ENCODE measurements around the gene PPP1R3E. TPM values are rescaled to one million over a fixed set of nuclear protein-coding genes. Genes with fewer than 3 reads are reported as not detected.
A peak's percentile ranks its signal among the peaks of the same experiment; 100 is the strongest.
"Not testable (repeated sequence)": the region's sequence is repeated elsewhere in the genome, so short reads cannot be mapped to it uniquely, and the experiment has no call there.

The PPP1R3E gene
- total RNA-seq: 6.7 TPM
- long read RNA-seq, partial matches to known transcripts: 1 of 1 reads
- long read RNA-seq, other reads (novel, unspliced or antisense): 0 of 1 reads

GRCh38 chr14:23302290-23303225 is at the start of gene PPP1R3E:
Gene PPP1R3E (minus strand): TSS chr14:23302859. CDS start chr14:23302576, 283 bp downstream.
- intact Hi-C loops (cut with DNase I): no loop called here
- ATAC-seq (ENCODE audit: poor library complexity) (peak; percentile 50), DNase-seq (peak; percentile 84)

DNA sequence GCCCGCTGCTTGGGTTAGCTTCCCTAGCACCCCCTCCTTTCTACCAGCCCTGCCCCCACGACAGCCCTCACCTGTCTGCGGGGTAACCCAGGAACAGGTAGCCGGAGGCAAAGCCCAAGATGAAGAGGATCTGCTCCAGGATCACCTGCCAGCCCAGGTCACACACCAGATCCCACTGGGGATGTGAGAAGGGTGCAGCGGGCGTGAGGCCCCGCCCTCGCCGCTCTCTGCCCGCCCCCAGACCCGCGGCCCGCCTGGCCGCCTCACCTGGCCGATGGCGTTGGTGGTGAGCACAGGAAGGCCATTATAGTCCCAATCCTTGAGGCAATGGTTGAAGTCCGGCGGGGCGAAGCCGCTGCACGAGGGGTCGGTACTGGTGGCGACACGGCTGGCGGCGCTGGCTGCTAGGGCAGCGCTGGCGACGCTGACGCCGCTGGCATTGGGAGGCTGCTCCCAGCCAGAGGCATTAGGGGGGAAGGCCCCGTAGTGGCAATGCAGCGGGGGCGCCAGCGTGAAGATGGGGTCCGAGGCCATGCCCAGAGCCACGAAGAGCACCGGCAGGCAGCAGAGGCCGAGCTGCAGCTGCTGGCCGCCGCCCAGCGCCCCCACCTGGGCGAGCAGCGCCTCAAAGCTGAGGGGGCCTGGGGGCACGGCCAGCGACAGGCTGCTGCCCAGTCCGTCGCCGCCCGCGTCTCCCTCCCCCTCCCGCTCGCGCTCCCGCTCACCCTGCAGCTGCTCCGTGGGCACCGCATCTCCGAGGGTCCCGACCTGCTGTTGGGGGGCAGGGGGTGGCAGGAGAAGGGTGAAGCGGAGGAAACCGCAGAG is 49.2 kb upstream of the PPP1R3E start:
- peak; percentile 45 for ATAC-seq (ENCODE audit: poor library complexity)
- intact Hi-C loops (cut with DNase I): no loop called here
- DNase-seq: no peak

DNA sequence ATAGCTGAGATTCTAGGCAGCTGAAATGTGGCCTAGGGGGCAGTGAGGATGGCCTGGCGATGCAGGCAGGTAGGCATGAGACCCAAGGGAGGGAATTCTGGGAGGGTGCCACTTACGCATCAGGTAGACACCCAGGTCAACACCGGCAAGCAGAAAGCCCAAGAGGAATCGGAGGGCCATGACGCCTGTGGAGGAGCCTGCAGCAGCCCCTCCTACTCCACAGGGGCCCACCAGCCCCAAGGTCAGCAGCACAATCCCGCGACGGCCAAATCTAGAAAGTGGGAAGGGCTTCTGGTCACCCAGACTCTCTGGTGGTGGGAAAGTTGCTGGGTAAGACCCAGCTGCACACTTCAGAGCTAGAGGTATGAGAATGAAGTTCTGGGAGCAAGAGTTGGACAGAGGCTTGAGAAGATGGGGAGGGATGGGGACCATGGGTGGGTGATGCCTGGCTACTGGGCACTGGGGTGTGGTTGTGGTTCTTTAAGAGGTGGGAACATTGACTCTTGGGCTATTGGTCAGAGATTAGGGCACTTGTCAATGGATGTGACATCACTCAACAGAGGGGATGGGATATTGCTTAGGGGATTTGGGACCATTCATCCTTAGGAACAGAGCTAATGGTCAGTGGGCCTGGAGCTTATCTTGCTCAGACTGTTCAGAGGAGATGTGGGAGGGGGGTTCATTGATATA is 46.6 kb upstream of the PPP1R3E start:
- intact Hi-C loops (cut with DNase I): no loop called here
- no peak for ATAC-seq (ENCODE audit: poor library complexity)
- no peak for DNase-seq

DNA sequence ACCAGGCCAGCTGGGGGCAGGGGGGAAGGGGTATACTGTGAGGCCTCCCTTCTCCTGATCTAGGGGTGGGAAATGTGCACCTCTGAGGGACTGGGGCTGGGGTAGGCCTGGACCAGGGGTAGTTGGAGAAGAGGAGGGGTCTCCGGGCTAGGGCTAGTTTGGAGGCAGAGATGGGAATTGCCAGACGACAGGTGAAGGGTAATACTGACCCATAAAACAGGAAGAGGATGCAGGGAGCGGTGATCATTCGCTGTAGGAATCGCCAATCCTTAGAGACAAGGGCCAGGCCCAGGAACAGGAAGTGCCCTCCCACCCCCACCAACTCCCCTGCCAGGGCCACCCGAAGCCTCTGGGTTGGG is 45.6 kb upstream of the PPP1R3E start:
- intact Hi-C loops (cut with DNase I): no loop called here
- ATAC-seq (ENCODE audit: poor library complexity): no peak
- no peak for DNase-seq

DNA sequence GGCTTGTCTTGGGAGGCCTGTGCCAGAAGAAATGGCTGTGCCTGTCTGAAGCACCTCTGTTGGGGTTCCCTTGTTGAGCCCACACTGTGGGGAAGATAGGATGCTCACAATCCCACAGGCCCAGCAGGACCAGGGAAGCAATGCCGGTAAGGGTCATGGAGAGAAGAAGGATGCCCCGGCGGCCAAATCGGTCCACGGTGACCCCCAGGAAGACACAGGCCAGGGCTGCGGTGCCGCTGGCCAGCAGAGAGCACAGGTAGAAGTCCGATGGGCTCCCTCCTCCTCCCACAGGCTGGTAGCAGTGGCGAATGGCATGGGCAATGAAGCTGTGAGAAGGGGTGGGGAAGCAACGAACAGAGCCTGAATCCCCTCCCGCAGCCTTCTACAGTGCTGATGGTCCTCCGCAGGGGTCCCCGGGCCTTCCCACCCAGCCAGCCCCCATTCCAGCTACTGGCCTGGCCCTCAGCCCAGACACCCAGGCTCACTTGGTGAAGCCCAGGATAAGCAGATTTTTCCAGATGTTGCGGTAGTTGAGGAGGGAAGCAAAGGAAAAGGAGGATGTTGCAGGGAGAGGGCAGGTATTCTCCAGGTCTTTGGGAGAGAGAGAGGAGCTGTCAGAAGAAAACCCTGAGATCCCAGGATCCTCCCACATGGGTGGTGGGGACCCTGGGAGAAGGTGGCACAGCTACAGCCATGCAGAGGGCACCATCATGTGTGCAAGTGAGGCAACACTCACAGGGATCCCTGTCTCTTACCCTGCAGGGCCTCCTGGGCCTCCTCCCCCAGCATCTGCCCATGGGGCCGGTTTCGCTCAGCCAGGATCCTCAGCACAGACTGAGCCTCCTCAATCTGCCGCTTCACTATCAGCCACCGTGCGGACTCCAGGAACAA is 45.0 kb upstream of the PPP1R3E start:
- intact Hi-C loops (cut with DNase I): no loop called here
- DNase-seq (no peak), ATAC-seq (ENCODE audit: poor library complexity) (no peak)

GRCh38 chr14:23346693-23347405 is 44.2 kb upstream of the PPP1R3E start:
- peak; percentile 42 for ATAC-seq (ENCODE audit: poor library complexity)
- intact Hi-C loops (cut with DNase I): no loop called here

GRCh38 chr14:23345987-23346692 is 43.5 kb upstream of the PPP1R3E start:
- intact Hi-C loops (cut with DNase I): no loop called here
- DNase-seq: no peak
- peak; percentile 74 for ATAC-seq (ENCODE audit: poor library complexity)

More at GRCh38 chr14:23346693-23347405, 44.2 kb upstream of the PPP1R3E start:
- no peak for DNase-seq

GRCh38 chr14:23344481-23344880 is 41.8 kb upstream of the PPP1R3E start:
- intact Hi-C loops (cut with DNase I): no loop called here
- ATAC-seq (ENCODE audit: poor library complexity) (no peak), DNase-seq (no peak)

- no peak for DNase-seq
- no peak for ATAC-seq (ENCODE audit: poor library complexity)
- intact Hi-C loops (cut with DNase I): no loop called here
Observed at GRCh38 chr14:23339506-23340268, 37.0 kb upstream of the PPP1R3E start.

GRCh38 chr14:23335623-23336022 is 33.0 kb upstream of the PPP1R3E start:
- no peak for DNase-seq
- ATAC-seq (ENCODE audit: poor library complexity): no peak
- intact Hi-C loops (cut with DNase I): no loop called here

- DNase-seq (no peak), ATAC-seq (ENCODE audit: poor library complexity) (peak; percentile 84)
- intact Hi-C loops (cut with DNase I): loop anchor here (5.0 to 10.0 kb wide), 3 partner anchors 54 to 237 kb away; partner anchors contain the start of gene AP1G2
Observed at GRCh38 chr14:23327947-23328744, 25.5 kb upstream of the PPP1R3E start.

- DNase-seq (no peak), ATAC-seq (ENCODE audit: poor library complexity) (no peak)
- intact Hi-C loops (cut with DNase I): loop anchor here (5.0 to 10.0 kb wide), 3 partner anchors 56 to 238 kb away; partner anchors contain the start of gene AP1G2
Observed at GRCh38 chr14:23326491-23327332, 24.1 kb upstream of the PPP1R3E start.

GRCh38 chr14:23325746-23326145 is 23.1 kb upstream of the PPP1R3E start:
- not testable (repeated sequence) for ATAC-seq (ENCODE audit: poor library complexity); DNase-seq
- intact Hi-C loops (cut with DNase I): loop anchor here (5.0 to 10.0 kb wide), 3 partner anchors 57 to 239 kb away; partner anchors contain the start of gene AP1G2

DNA sequence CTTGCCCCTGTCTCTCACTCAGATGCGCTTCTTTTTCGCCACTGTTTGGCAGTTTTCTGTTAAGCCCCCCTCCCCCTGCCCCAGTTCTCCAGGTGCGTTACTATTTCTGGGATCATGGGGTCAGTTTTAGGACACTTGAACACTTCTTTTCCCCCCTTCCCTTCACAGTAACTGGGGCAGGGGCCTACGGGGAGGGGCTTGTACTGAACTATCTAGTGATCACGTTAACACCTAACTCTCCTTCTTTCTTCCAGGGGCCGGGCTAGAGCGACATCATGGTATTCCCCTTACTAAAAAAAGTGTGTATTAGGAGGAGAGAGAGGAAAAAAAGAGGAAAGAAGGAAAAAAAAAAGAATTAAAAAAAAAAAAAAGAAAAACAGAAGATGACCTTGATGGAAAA is 22.3 kb upstream of the PPP1R3E start:
- DNase-seq (no peak), ATAC-seq (ENCODE audit: poor library complexity) (no peak)
- intact Hi-C loops (cut with DNase I): loop anchor here (5.0 to 10.0 kb wide), 3 partner anchors 57 to 240 kb away; partner anchors contain the start of gene AP1G2

Data from Right ventricle myocardium superior (tissue), 1 donor.